Gastrocnemius medialis (tissue), 4 donors: ENCODE results near the gene OR52K2. TPM values are rescaled to one million over a fixed set of nuclear protein-coding genes. Genes with fewer than 3 reads are reported as not detected.

Experiments used
- ATAC-seq, 2 donors: fragments of 150-250 bp; one replicate each; pipeline ENCODE4 v1.9.1; 2016
- DNase-seq, 2 donors: peaks; one replicate each; pipeline ENCODE4 v3.0.0-alpha.2; 2019
- H3K27ac ChIP-seq, 4 donors: fragments of 200-600 bp; sonication (generic); 1 replicate in 1 of 4; 2 replicates in 3 of 4; pipeline ENCODE4 v1.5.1; 2016 to 2018; ENCODE audit warnings: mild to moderate bottlenecking in 2 of 4, moderate library complexity in 1 of 4
- H3K27me3 ChIP-seq, 3 donors: fragments of 200-600 bp; sonication (generic) in 2 of 3; 1 replicate in 1 of 3; 2 replicates in 2 of 3; pipeline versions ENCODE4 v1.5.1 to v1.6.0; 2016 to 2019; ENCODE audit warnings: mild to moderate bottlenecking in 1 of 3, moderate library complexity in 1 of 3
- H3K36me3 ChIP-seq, 2 donors: fragments of 200-600 bp; sonication (generic) in 1 of 2; one replicate each; pipeline ENCODE4 v1.5.1; 2017 to 2018
- H3K4me1 ChIP-seq, 2 donors: fragments of 200-600 bp; sonication (generic) in 1 of 2; one replicate each; pipeline ENCODE4 v1.5.1; 2016 to 2017; ENCODE audit warnings: mild to moderate bottlenecking in 2 of 2
- H3K4me3 ChIP-seq, 4 donors: fragments of 200-600 bp; sonication (generic) in 3 of 4; 1 replicate in 1 of 4; 2 replicates in 3 of 4; pipeline ENCODE4 v1.5.1; 2016 to 2019; ENCODE audit warnings: mild to moderate bottlenecking in 2 of 4
- H3K9me3 ChIP-seq, 3 donors: fragments of 200-600 bp; sonication (generic) in 2 of 3; 1 replicate in 1 of 3; 2 replicates in 2 of 3; pipeline ENCODE4 v1.5.1; 2016 to 2019
- CTCF ChIP-seq, 5 experiments: fragments of 450-650 bp in 3 of 5; fragments of 200-600 bp in 2 of 5; sonication (generic) in 2 of 5; IDR thresholded peaks in 4 of 5; conservative IDR thresholded peaks in 1 of 5; 1 replicate in 4 of 5; 2 replicates in 1 of 5; pipeline ENCODE4 v1.5.1; 2016 to 2019; ENCODE audit warnings: antibody characterized with exemption in 5 of 5, mild to moderate bottlenecking in 3 of 5, moderate library complexity in 3 of 5
- POLR2A ChIP-seq, 2 donors: fragments of 450-650 bp; IDR thresholded peaks; one replicate each; pipeline ENCODE4 v1.6.1; 2017; ENCODE audit warnings: antibody characterized with exemption in 2 of 2, mild to moderate bottlenecking in 2 of 2, moderate library complexity in 2 of 2
- in situ Hi-C, 4 donors: fragments of 200-750 bp; cut with MboI; loops; one replicate each; pipeline versions ENCODE4 v1.15.0 to v1.8.0; 2017; ENCODE audit warnings: low sequenced_read_pairs in 4 of 4
- intact Hi-C: fragments of 100-400 bp; cut with DNase I; formaldehyde crosslinking; loops from one replicate; pipeline ENCODE4 v1.15.1; 2023; ENCODE audit warnings: low total_unique reads
- total RNA-seq, 4 donors: library from RNA; depleted of rRNA; stranded (reverse); fragments of >200 nt; gene quantifications; one replicate each; pipeline versions ENCODE4 v1.1.0 to v1.2.3, GENCODE V29; 2016

Gene OR52K2
- total RNA-seq, 4 donors from 2014 or later, result not detected

- DNase-seq, result no peak
- Histone ChIP-seq H3K36me3 (no peaks in the 10 kb centered on the region), H3K4me1 (no peaks in the 10 kb centered on the region), H3K9me3 (no peaks in the 10 kb centered on the region), H3K4me3 (no peak overlapping the region), H3K27ac (no peak overlapping the region), H3K27me3 (no peaks in the 10 kb centered on the region)
- ATAC-seq, result no peak
- intact Hi-C loops, result no loop called here
- no peak for TF ChIP-seq POLR2A (IDR thresholded peaks at IDR 0.05)
- TF ChIP-seq CTCF (IDR thresholded peaks at IDR 0.05 in 4 of 5, conservative IDR thresholded peaks at IDR 0.05 in 1 of 5), result no peak
- in situ Hi-C loops, result no loop called here
These were observed 19.0 kb upstream of the OR52K2 start for GRCh38 chr11:4430051-4430450.

GRCh38 chr11:4433856-4434255 is 15.2 kb upstream of the OR52K2 start:
- in situ Hi-C loops, result no loop called here
- Histone ChIP-seq H3K27ac (no peak overlapping the region), H3K27me3 (no peaks in the 10 kb centered on the region), H3K4me3 (no peak overlapping the region), H3K4me1 (no peaks in the 10 kb centered on the region), H3K9me3 (no peaks in the 10 kb centered on the region), H3K36me3 (no peaks in the 10 kb centered on the region)
- intact Hi-C loops, result no loop called here
- TF ChIP-seq CTCF (IDR thresholded peaks at IDR 0.05 in 4 of 5, conservative IDR thresholded peaks at IDR 0.05 in 1 of 5) (no peak), POLR2A (IDR thresholded peaks at IDR 0.05) (no peak)
- ATAC-seq, result no peak
- no peak for DNase-seq

- Histone ChIP-seq H3K9me3 (no peaks in the 10 kb centered on the region), H3K27ac (no peak overlapping the region), H3K4me1 (no peaks in the 10 kb centered on the region), H3K4me3 (no peak overlapping the region), H3K36me3 (no peaks in the 10 kb centered on the region), H3K27me3 (no peaks in the 10 kb centered on the region)
- intact Hi-C loops (no loop called here), in situ Hi-C loops (no loop called here)
- DNase-seq (no peak), ATAC-seq (no peak)
- TF ChIP-seq POLR2A (IDR thresholded peaks at IDR 0.05) (no peak), CTCF (IDR thresholded peaks at IDR 0.05 in 4 of 5, conservative IDR thresholded peaks at IDR 0.05 in 1 of 5) (no peak)
These were observed 12.7 kb upstream of the OR52K2 start for GRCh38 chr11:4436411-4436810.

GRCh38 chr11:4441515-4441914 is 7.6 kb upstream of the OR52K2 start:
- Histone ChIP-seq H3K27ac (no peak overlapping the region), H3K36me3 (no peaks in the 10 kb centered on the region), H3K4me1 (no peaks in the 10 kb centered on the region), H3K4me3 (no peak overlapping the region), H3K27me3 (no peaks in the 10 kb centered on the region), H3K9me3 (no peaks in the 10 kb centered on the region)
- in situ Hi-C loops, result no loop called here
- intact Hi-C loops, result loop anchor here (10.0 kb wide), 1 partner anchor 57 kb away; no protein-coding TSS in a partner anchor
- ATAC-seq (no peak), DNase-seq (no peak)
- TF ChIP-seq CTCF (IDR thresholded peaks at IDR 0.05 in 4 of 5, conservative IDR thresholded peaks at IDR 0.05 in 1 of 5), result no peak
- TF ChIP-seq POLR2A (IDR thresholded peaks at IDR 0.05), result no peak

- DNase-seq (no peak), ATAC-seq (no peak)
- Histone ChIP-seq H3K4me1 (no peaks in the 10 kb centered on the region), H3K9me3 (no peaks in the 10 kb centered on the region), H3K4me3 (no peak overlapping the region), H3K36me3 (no peaks in the 10 kb centered on the region), H3K27ac (no peak overlapping the region), H3K27me3 (no peaks in the 10 kb centered on the region)
- in situ Hi-C loops (no loop called here), intact Hi-C loops (loop anchor here (10.0 kb wide), 1 partner anchor 59 kb away; no protein-coding TSS in a partner anchor)
- TF ChIP-seq POLR2A (IDR thresholded peaks at IDR 0.05), result no peak
- TF ChIP-seq CTCF (IDR thresholded peaks at IDR 0.05 in 4 of 5, conservative IDR thresholded peaks at IDR 0.05 in 1 of 5), result no peak
These were observed 5.7 kb upstream of the OR52K2 start for GRCh38 chr11:4443232-4443891.
